ENCODE data around the gene TMEM219.

Gene TMEM219

DNA sequence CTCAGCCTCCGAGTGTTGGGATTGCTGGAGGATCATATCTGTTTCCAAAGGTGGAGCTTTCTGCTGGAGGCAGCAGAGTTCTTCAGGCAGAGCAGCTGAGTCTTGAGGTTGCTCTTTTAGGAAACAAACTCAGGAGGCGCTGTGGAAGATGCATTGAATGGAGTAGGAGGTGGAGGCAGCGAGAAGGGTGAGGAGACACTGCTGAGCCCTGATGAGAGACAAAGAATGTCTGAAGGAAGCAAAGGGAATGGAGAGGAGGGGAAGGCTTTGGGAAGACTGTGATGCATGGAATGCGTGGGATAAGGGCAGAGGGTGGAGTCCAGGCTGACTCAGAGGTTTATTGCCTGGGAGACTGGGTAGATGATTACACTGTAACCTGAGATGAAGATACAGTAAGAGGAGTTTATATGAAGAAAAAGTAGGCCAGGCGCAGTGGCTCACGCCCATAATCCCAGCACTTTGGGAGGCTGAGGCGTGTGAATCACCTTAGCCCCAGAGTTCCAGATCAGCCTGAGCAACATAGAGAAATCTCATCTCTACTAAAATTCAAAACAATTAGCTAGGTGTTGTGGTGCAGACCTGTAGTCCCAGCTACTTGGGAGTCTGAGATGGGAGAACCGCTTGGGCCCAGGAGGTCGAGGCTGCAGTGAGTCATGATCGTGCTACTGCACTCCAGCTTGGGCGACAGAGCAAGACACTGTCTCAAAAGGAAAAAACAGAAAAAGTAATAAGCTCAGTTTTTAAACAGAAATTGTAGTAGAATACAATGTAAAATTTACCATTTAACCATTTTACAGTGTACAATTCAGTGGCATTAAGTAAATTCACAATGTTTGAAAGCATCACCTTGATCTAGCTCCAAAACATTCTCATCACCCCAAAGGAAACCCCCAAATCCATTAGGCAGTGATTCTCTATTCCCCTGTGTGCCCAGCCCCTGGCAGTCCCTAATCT lies 17.8 kb upstream of the TMEM219 start (continued):
- TF ChIP-seq HOXA7 (CRISPR knock-in tag; IDR thresholded peaks at IDR 0.05; ENCODE audit: borderline replicate concordance) (no peak), ZNF621 (tag by site-specific recombination; IDR thresholded peaks at IDR 0.05) (no peak), OSR2 (tag by site-specific recombination; IDR thresholded peaks at IDR 0.05) (peak; percentile 95), BCL11B (tag by site-specific recombination; IDR thresholded peaks at IDR 0.05; ENCODE audit: low read depth) (no peak), ZNF792 (tag by site-specific recombination; IDR thresholded peaks at IDR 0.05) (0 out of 2 replicates have a peak, but pooled peaks have one; percentile 42), ZNF501 (tag by site-specific recombination; IDR thresholded peaks at IDR 0.05) (0 out of 2 replicates have a peak, but pooled peaks have one; percentile 28), ZNF843 (tag by site-specific recombination; IDR thresholded peaks at IDR 0.05) (peak; percentile 78), ZNF664 (tag by site-specific recombination; IDR thresholded peaks at IDR 0.05) (peak; percentile 77), ZBTB48 (tag by site-specific recombination; IDR thresholded peaks at IDR 0.05) (no peak; the same call in 1 of the 2 replicates), TCF7L2 (IDR thresholded peaks at IDR 0.05; ENCODE audit: borderline replicate concordance, low read depth, low read length) (no peak), SCRT1 (tag by site-specific recombination; IDR thresholded peaks at IDR 0.05; ENCODE audit: borderline replicate concordance) (no peak), ZNF394 (tag by site-specific recombination; IDR thresholded peaks at IDR 0.05; ENCODE audit: borderline replicate concordance) (peak; percentile 83), TRIM28 (IDR thresholded peaks at IDR 0.05; ENCODE audit: borderline replicate concordance, low read length) (peak; percentile 99)

DNA sequence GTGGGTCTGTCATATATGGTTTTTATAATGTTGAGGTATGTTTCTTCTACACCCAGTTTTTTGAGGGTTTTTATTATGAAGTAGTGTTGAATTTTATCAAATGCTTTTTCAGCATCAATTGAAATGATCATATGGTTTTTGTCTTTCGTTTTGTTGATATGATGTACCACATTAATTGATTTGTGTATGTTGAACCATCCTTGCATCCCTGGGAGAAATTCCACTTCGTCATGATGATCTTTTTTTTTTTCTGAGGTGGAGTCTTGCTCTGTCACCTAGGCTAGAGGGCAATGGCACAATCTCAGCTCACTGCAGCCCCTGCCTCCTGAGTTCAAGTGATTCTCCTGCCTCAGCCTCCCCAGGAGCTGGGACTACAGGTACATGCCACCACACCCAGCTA lies 14.0 kb upstream of the TMEM219 start:
- no peaks in the 10 kb centered on the region for H3K9me3 ChIP-seq (ENCODE audit: control insufficient read depth, insufficient read depth, low read depth, low read length)
- no peak overlapping the region for H3K27ac ChIP-seq (ENCODE audit: extremely low read depth, low read depth, low read length)
- CTCF ChIA-PET, result interaction anchor here (0.6 to 0.7 kb wide), 2 partner anchors 58 to 1366 kb away, joined by 4 read pairs; no protein-coding TSS in a partner anchor
- H3K4me1 ChIP-seq (ENCODE audit: control insufficient read depth, insufficient read depth, low read length), result peaks cover 7% of the 10 kb centered on the region; the same call in 1 of the 2 replicates
- H3K36me3 ChIP-seq (ENCODE audit: control insufficient read depth in 2 of 2, insufficient read depth in 1 of 2, low read length in 2 of 2), result no peaks in the 10 kb centered on the region
- POLR2A ChIA-PET, result interaction anchor here (1.4 kb wide), 1 partner anchor 21 kb away, joined by 3 read pairs; no protein-coding TSS in a partner anchor
- no peak overlapping the region for H3K4me3 ChIP-seq (ENCODE audit: low read depth, low read length)
- no peak for TF ChIP-seq ZNF174 (tag by site-specific recombination; IDR thresholded peaks at IDR 0.05)
- TF ChIP-seq, protein P1, sequence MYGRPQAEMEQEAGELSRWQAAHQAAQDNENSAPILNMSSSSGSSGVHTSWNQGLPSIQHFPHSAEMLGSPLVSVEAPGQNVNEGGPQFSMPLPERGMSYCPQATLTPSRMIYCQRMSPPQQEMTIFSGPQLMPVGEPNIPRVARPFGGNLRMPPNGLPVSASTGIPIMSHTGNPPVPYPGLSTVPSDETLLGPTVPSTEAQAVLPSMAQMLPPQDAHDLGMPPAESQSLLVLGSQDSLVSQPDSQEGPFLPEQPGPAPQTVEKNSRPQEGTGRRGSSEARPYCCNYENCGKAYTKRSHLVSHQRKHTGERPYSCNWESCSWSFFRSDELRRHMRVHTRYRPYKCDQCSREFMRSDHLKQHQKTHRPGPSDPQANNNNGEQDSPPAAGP (tag by site-specific recombination; IDR thresholded peaks at IDR 0.05), result no peak
- TF ChIP-seq ZNF433 (tag by site-specific recombination; IDR thresholded peaks at IDR 0.05; ENCODE audit: low read depth), result no peak
- TF ChIP-seq ZNF37A (tag by site-specific recombination; IDR thresholded peaks at IDR 0.05), result no peak
- TF ChIP-seq ZNF660 (tag by site-specific recombination; IDR thresholded peaks at IDR 0.05), result no peak
- no peak for TF ChIP-seq REST (tag by site-specific recombination; IDR thresholded peaks at IDR 0.05)
- TF ChIP-seq, protein P2, sequence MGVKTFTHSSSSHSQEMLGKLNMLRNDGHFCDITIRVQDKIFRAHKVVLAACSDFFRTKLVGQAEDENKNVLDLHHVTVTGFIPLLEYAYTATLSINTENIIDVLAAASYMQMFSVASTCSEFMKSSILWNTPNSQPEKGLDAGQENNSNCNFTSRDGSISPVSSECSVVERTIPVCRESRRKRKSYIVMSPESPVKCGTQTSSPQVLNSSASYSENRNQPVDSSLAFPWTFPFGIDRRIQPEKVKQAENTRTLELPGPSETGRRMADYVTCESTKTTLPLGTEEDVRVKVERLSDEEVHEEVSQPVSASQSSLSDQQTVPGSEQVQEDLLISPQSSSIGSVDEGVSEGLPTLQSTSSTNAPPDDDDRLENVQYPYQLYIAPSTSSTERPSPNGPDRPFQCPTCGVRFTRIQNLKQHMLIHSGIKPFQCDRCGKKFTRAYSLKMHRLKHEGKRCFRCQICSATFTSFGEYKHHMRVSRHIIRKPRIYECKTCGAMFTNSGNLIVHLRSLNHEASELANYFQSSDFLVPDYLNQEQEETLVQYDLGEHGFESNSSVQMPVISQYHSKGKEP (tag by site-specific recombination; IDR thresholded peaks at IDR 0.05), result no peak
- no peak for TF ChIP-seq ZNF404 (tag by site-specific recombination; IDR thresholded peaks at IDR 0.05)
- TF ChIP-seq, protein P3, sequence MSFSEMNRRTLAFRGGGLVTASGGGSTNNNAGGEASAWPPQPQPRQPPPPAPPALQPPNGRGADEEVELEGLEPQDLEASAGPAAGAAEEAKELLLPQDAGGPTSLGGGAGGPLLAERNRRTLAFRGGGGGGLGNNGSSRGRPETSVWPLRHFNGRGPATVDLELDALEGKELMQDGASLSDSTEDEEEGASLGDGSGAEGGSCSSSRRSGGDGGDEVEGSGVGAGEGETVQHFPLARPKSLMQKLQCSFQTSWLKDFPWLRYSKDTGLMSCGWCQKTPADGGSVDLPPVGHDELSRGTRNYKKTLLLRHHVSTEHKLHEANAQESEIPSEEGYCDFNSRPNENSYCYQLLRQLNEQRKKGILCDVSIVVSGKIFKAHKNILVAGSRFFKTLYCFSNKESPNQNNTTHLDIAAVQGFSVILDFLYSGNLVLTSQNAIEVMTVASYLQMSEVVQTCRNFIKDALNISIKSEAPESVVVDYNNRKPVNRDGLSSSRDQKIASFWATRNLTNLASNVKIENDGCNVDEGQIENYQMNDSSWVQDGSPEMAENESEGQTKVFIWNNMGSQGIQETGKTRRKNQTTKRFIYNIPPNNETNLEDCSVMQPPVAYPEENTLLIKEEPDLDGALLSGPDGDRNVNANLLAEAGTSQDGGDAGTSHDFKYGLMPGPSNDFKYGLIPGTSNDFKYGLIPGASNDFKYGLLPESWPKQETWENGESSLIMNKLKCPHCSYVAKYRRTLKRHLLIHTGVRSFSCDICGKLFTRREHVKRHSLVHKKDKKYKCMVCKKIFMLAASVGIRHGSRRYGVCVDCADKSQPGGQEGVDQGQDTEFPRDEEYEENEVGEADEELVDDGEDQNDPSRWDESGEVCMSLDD (tag by site-specific recombination; IDR thresholded peaks at IDR 0.05), result no peak
- TF ChIP-seq ZNF521 (tag by site-specific recombination; IDR thresholded peaks at IDR 0.05), result no peak
- no peak for TF ChIP-seq ZNF624 (tag by site-specific recombination; IDR thresholded peaks at IDR 0.05)
- TF ChIP-seq FEZF1 (tag by site-specific recombination; IDR thresholded peaks at IDR 0.05), result no peak
- TF ChIP-seq ZNF747 (tag by site-specific recombination; IDR thresholded peaks at IDR 0.05), result no peak
- TF ChIP-seq, protein P4, sequence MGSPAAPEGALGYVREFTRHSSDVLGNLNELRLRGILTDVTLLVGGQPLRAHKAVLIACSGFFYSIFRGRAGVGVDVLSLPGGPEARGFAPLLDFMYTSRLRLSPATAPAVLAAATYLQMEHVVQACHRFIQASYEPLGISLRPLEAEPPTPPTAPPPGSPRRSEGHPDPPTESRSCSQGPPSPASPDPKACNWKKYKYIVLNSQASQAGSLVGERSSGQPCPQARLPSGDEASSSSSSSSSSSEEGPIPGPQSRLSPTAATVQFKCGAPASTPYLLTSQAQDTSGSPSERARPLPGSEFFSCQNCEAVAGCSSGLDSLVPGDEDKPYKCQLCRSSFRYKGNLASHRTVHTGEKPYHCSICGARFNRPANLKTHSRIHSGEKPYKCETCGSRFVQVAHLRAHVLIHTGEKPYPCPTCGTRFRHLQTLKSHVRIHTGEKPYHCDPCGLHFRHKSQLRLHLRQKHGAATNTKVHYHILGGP (tag by site-specific recombination; IDR thresholded peaks at IDR 0.05), result no peak

Measured in HEK293 (cell line).